GM12874 (cell line): Measurements from ENCODE around the gene GCSAM.

ENCODE experiments used
- TF ChIP-seq, protein P1 (sequence below): IDR thresholded peaks from 2 replicates; pipeline ENCODE4 v1.5.1; 2011; ENCODE audit warnings: low read depth, mild to moderate bottlenecking, control low read depth, low read length, moderate library complexity; ENCODE audit not compliant: insufficient read depth

The GCSAM gene

GRCh38 chr3:112115161-112115739 lies 17.8 kb downstream of the GCSAM start:
- TF ChIP-seq, protein P1, sequence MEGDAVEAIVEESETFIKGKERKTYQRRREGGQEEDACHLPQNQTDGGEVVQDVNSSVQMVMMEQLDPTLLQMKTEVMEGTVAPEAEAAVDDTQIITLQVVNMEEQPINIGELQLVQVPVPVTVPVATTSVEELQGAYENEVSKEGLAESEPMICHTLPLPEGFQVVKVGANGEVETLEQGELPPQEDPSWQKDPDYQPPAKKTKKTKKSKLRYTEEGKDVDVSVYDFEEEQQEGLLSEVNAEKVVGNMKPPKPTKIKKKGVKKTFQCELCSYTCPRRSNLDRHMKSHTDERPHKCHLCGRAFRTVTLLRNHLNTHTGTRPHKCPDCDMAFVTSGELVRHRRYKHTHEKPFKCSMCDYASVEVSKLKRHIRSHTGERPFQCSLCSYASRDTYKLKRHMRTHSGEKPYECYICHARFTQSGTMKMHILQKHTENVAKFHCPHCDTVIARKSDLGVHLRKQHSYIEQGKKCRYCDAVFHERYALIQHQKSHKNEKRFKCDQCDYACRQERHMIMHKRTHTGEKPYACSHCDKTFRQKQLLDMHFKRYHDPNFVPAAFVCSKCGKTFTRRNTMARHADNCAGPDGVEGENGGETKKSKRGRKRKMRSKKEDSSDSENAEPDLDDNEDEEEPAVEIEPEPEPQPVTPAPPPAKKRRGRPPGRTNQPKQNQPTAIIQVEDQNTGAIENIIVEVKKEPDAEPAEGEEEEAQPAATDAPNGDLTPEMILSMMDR: no peak

DNA sequence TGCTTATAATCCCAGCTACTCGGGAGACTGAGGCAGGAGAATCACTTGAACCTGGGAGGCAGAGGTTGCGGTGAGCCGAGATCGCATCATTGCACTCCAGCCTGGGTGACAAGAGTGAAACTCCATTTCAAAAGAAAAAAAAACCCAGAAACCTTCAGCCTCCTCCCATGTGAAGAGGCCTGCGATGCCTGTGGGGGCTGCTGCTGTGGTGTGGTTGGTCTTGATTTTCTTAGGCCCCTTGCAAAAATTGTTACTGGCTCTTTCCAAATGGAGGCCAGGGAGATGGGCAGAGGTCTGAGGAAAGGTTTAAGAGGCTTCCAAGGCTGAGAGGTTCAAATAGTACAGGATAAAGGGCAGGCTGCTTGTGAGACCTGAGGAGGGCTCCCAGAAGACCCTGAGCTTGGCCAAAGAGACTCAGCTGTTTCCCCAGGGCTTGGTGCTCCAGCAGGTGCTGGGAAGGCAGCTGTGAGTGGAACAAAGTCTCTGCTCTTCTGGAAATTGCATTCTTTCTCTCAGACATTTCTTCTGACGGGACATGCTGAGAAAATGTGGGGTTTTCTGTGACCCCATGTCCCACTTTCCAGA lies 18.4 kb downstream of the GCSAM start:
- TF ChIP-seq, protein P1: no peak

DNA sequence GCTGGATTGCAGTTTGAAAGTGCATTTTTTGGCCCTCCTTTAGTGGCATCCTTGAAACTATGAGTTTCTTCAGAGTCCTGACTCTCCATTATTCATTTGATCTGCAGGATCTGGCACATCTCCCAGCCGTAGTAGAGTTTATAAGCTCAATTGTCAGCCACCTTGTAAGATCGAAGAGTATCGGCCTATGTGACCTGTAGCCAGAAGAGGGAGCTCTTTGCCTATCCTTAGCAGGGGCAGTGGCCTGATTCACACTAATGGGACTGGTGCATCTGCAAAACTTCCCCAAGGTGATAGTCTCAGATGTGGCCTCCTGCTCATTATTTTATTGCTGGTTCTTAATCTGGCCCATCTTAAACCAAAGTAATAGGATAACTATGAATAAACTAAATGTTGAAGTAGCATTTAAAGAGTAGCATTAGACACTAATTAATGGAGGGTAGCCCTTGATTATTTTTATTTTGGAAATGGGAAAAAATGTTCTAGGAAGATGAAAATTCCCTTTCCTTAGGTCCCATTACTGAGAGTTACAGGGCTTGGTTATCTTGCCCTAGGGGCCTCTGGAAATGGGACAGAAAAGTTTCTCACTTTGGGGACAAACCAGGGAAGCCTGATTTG lies 21.2 kb downstream of the GCSAM start:
- TF ChIP-seq, protein P1: peak; percentile 77

DNA sequence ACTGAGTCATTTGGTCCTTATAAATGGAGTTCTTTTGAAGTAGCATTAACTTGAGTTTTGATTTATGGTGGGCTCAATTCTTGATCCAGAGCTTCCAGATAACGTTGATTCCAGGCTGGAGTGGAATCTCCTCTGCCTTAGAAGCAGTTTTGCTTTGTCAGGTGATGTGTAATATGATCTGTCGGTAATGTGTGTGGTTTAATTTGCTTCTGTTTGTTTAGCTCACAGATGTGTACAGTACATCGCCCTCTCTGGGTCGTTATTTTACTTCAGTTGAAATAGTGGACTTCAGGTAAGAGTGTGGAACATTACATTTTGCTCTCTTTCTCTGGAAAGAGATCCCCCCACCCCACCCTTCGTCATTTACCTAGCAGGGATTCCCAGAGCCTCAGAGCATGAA lies 23.7 kb downstream of the GCSAM start:
- TF ChIP-seq, protein P1: no peak

GRCh38 chr3:112104774-112105173 lies 28.3 kb downstream of the GCSAM start:
- TF ChIP-seq, protein P1: no peak

GRCh38 chr3:112101916-112102315 lies 31.1 kb downstream of the GCSAM start:
- TF ChIP-seq, protein P1: no peak

DNA sequence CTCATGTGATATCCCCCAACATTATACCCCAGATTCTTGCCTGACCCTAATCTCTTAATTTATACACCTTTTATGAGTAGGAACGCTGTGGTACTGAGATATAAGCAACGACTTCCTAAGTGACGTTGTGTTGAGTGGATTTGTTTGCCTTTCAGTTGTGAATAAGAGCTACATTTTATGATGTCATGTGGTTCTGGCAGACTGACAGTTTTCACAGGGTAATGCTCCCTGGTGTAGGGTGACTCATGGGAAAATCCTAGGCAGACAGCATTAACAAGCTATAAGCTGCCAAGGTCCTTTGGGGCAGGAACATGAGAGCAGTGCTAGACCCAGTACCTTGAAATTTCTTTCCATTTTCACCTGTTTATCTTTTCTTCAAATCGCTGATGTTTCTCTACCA lies 35.7 kb downstream of the GCSAM start:
- TF ChIP-seq, protein P1: no peak
